Pancreas (tissue), 10 donors: Measurements from ENCODE around the gene ATXN1. TPM values are rescaled to one million over a fixed set of nuclear protein-coding genes. Genes with fewer than 3 reads are reported as not detected.

ENCODE experiments used
- ATAC-seq, 4 donors: fragments of 200-7000 bp; cut with Tn5 transposase; one replicate each; pipeline versions ENCODE4 v1.8.0 to v1.9.1; 2020; ENCODE audit warnings: mild to moderate bottlenecking in 4 of 4, moderate library complexity in 4 of 4
- DNase-seq, 6 donors: peaks; one replicate each; pipeline ENCODE4 v3.0.0-alpha.2; 2020
- FAIRE-seq: peaks from 2 replicates; lab custom pipeline; 2012; peaks lifted over from hg19 to GRCh38; lab: Jason Lieb, UNC
- H3K27ac ChIP-seq, 4 donors: fragments of 200-600 bp; sonication (generic); 1 replicate in 3 of 4; 2 replicates in 1 of 4; pipeline versions ENCODE4 v1.5.0 to v1.8.0; 2020
- H3K27me3 ChIP-seq, 4 donors: fragments of 200-600 bp; one replicate each; pipeline ENCODE4 v1.8.0; 2021
- H3K36me3 ChIP-seq, 3 donors: fragments of 200-600 bp; sonication (generic) in 1 of 3; one replicate each; pipeline versions ENCODE4 v1.5.0 to v1.8.0; 2020 to 2021
- H3K4me1 ChIP-seq, 3 donors: fragments of 200-600 bp; one replicate each; pipeline ENCODE4 v1.8.0; 2021
- H3K4me3 ChIP-seq, 4 donors: fragments of 200-600 bp; sonication (generic) in 2 of 4; one replicate each; pipeline versions ENCODE4 v1.5.0 to v1.8.0; 2020 to 2021
- H3K9me3 ChIP-seq, 4 donors: fragments of 200-600 bp; one replicate each; pipeline ENCODE4 v1.8.0; 2021
- CTCF ChIP-seq, 4 donors: fragments of 200-600 bp; sonication (generic) in 3 of 4; IDR thresholded peaks; one replicate each; pipeline versions ENCODE4 v1.5.0 to v1.8.0; 2021; ENCODE audit warnings: antibody characterized with exemption in 4 of 4
- WGBS, 2 donors: extraction: QIAGEN DNeasy Blood & Tissue Kit; methylation state at CpG; one replicate each; pipeline ENCODE4 v1.1.7; 2013; 5-methylcytosine and 5-hydroxymethylcytosine counted together
- intact Hi-C, 3 donors: fragments of 100-400 bp; cut with DNase I; formaldehyde crosslinking; loops; one replicate each; pipeline versions ENCODE4 v1.11.1 to v1.14.2; 2022
- polyA plus RNA-seq, 2 donors: library from polyadenylated mRNA; stranded (reverse); fragments of 200-250 nt; gene quantifications; one replicate each; pipeline ENCODE4 v1.2.3, GENCODE V29; 2013
- total RNA-seq, 6 donors: library from RNA; stranded (reverse); fragmentation: NEBNext Ultra II Directional in 4 of 6; extraction: Animal tissue kit (Norgen Biotek cat#: 25700) in 4 of 6; gene quantifications; one replicate each; pipeline versions ENCODE4 v1.2.1 to v1.2.4, GENCODE V29; 2021 to 2023
- donor health status: healthy with polysubstance abuse.
- donor health status: DM: no; HTN: no; CAD: no; lungs with moderate emphysema.
- donor health status: DM: no; HTN: no; CAD: no.
- donor health status: control.
- donor health status: control.
- donor health status: Bipolar disorder and iron deficiency.
- donor health status: DM: yes; HTN: yes; CAD: no.
- donor health status: DM: no; HTN: no; CAD: no.
- donor health status: DM: no; HTN: no; CAD: no.
- donor health status: DM: yes; HTN: yes; CAD: no.

The ATXN1 gene
- total and polyA plus RNA-seq, 8 donors: 4.9 to 38.6 (median 20.5) TPM

GRCh38 chr6:16402581-16402900, 358.7 kb downstream of the ATXN1 start:
- Histone ChIP-seq H3K27me3 (no peaks in the 10 kb centered on the region), H3K9me3 (no peaks in the 10 kb centered on the region), H3K4me3 (no peak overlapping the region), H3K27ac (no peak overlapping the region), H3K36me3 (no peaks in the 10 kb centered on the region), H3K4me1 (peaks cover 0 to 8% (median 0%) of the 10 kb centered on the region in 3 donors)
- no peak for FAIRE-seq
- intact Hi-C loops: no loop called here
- TF ChIP-seq CTCF (IDR thresholded peaks at IDR 0.05): no peak
- no peak for ATAC-seq
- no peak for DNase-seq
- 89 to 92% methylated on average over 2 of the region's 2 CpGs for WGBS, 2 donors

DNA sequence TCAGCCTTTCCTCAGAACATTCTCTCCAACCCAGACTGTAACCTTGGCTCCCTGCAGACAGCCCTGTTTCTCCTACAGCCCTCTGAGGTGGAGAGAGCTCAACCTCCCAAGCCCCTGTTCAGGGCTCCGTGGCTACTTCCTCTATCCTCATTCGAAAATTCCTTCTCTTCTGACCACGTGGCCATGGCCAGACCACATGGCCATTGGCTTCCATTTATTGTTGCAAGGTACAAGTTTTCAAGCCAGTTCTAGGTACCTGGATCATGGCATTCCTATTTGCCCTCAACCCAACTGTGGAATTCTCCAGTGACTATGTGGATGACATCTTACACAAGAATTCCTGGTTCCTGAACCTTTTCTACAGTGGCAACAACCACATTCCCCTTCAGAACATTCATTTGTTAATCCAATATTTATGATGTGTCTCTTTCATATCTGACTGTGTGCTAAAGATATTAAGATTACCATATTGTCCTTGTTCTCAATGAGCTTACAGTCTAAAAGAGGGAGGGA, 361.0 kb downstream of the ATXN1 start:
- intact Hi-C loops: no loop called here
- Histone ChIP-seq H3K4me1 (no peaks in the 10 kb centered on the region), H3K4me3 (no peak overlapping the region), H3K27me3 (no peaks in the 10 kb centered on the region), H3K9me3 (no peaks in the 10 kb centered on the region), H3K27ac (no peak overlapping the region), H3K36me3 (no peaks in the 10 kb centered on the region)
- 90 to 92% methylated on average over 3 of the region's 3 CpGs for WGBS, 2 donors
- ATAC-seq (no peak), DNase-seq (no peak), FAIRE-seq (no peak)
- no peak for TF ChIP-seq CTCF (IDR thresholded peaks at IDR 0.05)

DNA sequence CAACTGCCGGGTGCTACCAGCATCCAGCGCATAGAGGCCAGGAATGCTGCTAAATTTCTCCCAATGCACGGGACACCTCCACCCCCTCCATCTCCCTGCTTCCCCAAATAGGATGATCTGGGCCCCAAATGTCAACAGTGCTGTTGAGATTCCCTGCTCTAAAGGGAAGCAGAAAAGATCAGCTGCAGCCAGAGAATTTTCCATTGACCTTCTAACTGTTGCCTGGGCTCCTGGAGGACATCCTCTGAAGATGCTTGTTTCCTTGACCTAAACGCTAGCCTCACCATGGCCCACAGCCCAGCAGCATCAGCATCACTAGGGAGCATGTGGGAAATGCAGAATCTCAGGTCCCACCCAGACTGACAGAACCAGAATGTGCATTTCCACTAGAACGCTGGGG, 361.6 kb downstream of the ATXN1 start:
- ATAC-seq (no peak), FAIRE-seq (no peak), DNase-seq (no peak)
- H3K27ac ChIP-seq: no peak overlapping the region
- TF ChIP-seq CTCF (IDR thresholded peaks at IDR 0.05): no peak
- no peaks in the 10 kb centered on the region for H3K9me3 ChIP-seq
- H3K27me3 ChIP-seq: no peaks in the 10 kb centered on the region
- 90 to 93% methylated on average over 5 of the region's 5 CpGs for WGBS, 2 donors
- intact Hi-C loops: no loop called here
- no peak overlapping the region for H3K4me3 ChIP-seq
- peaks cover 0 to 2% (median under 1%) of the 10 kb centered on the region in 3 donors for H3K4me1 ChIP-seq
- H3K36me3 ChIP-seq: no peaks in the 10 kb centered on the region

GRCh38 chr6:16399158-16399557, 362.1 kb downstream of the ATXN1 start:
- FAIRE-seq (no peak), ATAC-seq (no peak), DNase-seq (no peak)
- H3K4me3 ChIP-seq: no peak overlapping the region
- peaks cover 0 to 4% (median 4%) of the 10 kb centered on the region in 3 donors for H3K4me1 ChIP-seq
- H3K9me3 ChIP-seq: no peaks in the 10 kb centered on the region
- TF ChIP-seq CTCF (IDR thresholded peaks at IDR 0.05): no peak
- no peaks in the 10 kb centered on the region for H3K27me3 ChIP-seq
- no peak overlapping the region for H3K27ac ChIP-seq
- intact Hi-C loops: no loop called here
- WGBS, 2 donors: 78 to 80% methylated on average over 8 of the region's 8 CpGs
- no peaks in the 10 kb centered on the region for H3K36me3 ChIP-seq

DNA sequence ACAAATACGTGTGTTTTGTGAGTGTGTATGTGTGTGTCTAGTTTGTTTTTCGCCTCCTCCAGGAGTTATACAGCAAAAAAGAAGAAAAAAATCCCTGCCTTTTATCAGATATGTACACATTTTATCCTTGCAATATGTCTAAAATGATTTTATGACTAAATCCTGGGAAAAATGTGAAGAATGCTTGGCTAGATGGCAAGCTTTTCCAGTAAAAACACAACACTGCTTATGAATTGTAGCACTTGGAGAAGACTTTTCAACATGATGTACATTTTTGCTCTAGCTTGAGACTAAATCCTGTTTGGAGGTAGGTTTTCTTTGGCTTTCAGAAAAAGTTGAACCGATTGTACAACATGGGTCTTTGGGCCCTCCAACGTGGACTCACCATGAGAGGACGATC, 362.7 kb downstream of the ATXN1 start:
- TF ChIP-seq CTCF (IDR thresholded peaks at IDR 0.05): no peak
- FAIRE-seq (no peak), DNase-seq (no peak), ATAC-seq (no peak)
- Histone ChIP-seq H3K4me3 (no peak overlapping the region), H3K4me1 (peaks cover 0 to 4% (median 4%) of the 10 kb centered on the region in 3 donors), H3K36me3 (no peaks in the 10 kb centered on the region), H3K9me3 (no peaks in the 10 kb centered on the region), H3K27me3 (no peaks in the 10 kb centered on the region), H3K27ac (no peak overlapping the region)
- intact Hi-C loops: no loop called here
- 91 to 92% methylated on average over 5 of the region's 5 CpGs for WGBS, 2 donors
